Esophagus (tissue), 2 donors: ENCODE measurements around the gene ZNF224. TPM values are rescaled to one million over a fixed set of nuclear protein-coding genes. Genes with fewer than 3 reads are reported as not detected.
"Not testable (repeated sequence)": the region's sequence is repeated elsewhere in the genome, so short reads cannot be mapped to it uniquely, and the experiment has no call there.

Experiments
- H3K27ac ChIP-seq, 2 donors: one replicate each; pipeline ENCODE4 v1.5.1; 2013; ENCODE audit warnings: low read depth in 2 of 2, mild to moderate bottlenecking in 2 of 2, inconsistent platforms in 1 of 2, low read length in 1 of 2, moderate library complexity in 1 of 2
- H3K27me3 ChIP-seq, 2 donors: one replicate each; pipeline ENCODE4 v1.6.1; 2013; ENCODE audit warnings: low read length in 2 of 2, control low read depth in 1 of 2, mild to moderate bottlenecking in 1 of 2; ENCODE audit not compliant: insufficient read depth in 2 of 2, control insufficient read depth in 1 of 2
- H3K36me3 ChIP-seq, 2 donors: one replicate each; pipeline ENCODE4 v1.6.1; 2013; ENCODE audit warnings: low read length in 1 of 2; ENCODE audit not compliant: control insufficient read depth in 2 of 2, insufficient read depth in 2 of 2
- H3K4me1 ChIP-seq, 2 donors: one replicate each; pipeline ENCODE4 v1.6.1; 2013; ENCODE audit warnings: low read length in 1 of 2; ENCODE audit not compliant: control insufficient read depth in 2 of 2, insufficient read depth in 2 of 2
- H3K4me3 ChIP-seq, 2 donors: one replicate each; pipeline ENCODE4 v1.5.1; 2013; ENCODE audit warnings: low read length in 2 of 2, mild to moderate bottlenecking in 2 of 2, low read depth in 1 of 2, moderate library complexity in 1 of 2
- H3K9me3 ChIP-seq, 2 donors: one replicate each; pipeline ENCODE4 v1.6.1; 2013; ENCODE audit warnings: mild to moderate bottlenecking in 2 of 2, low read depth in 1 of 2, low read length in 1 of 2, moderate library complexity in 1 of 2; ENCODE audit not compliant: control insufficient read depth in 2 of 2, insufficient read depth in 1 of 2
- WGBS, 2 donors: extraction: QIAGEN DNeasy Blood & Tissue Kit; methylation state at CpG; one replicate each; pipeline ENCODE4 v1.1.7; 2013; 5-methylcytosine and 5-hydroxymethylcytosine counted together
- polyA plus RNA-seq, 2 donors: library from polyadenylated mRNA; stranded (reverse); fragments of 200-250 nt; gene quantifications; one replicate each; pipeline ENCODE4 v1.2.3, GENCODE V29; 2013
- donor health status: healthy with polysubstance abuse.
- donor health status: Bipolar disorder and iron deficiency.

ZNF224 gene
- polyA plus RNA-seq, 2 donors = 6.6 to 10.6 TPM

GRCh38 chr19:44113784-44114390, 19.7 kb downstream of the ZNF224 start:
- H3K4me1 ChIP-seq = peaks cover 3% of the 10 kb centered on the region in 2 donors
- peak overlapping the region; percentile 11 to 87 for H3K27ac ChIP-seq
- peaks cover 0 to 3% of the 10 kb centered on the region in 2 donors for H3K9me3 ChIP-seq
- peaks cover 0 to 7% of the 10 kb centered on the region in 2 donors for H3K36me3 ChIP-seq
- no peaks in the 10 kb centered on the region for H3K27me3 ChIP-seq
- 3 to 4% methylated on average over 18 of the region's 18 CpGs for WGBS, 2 donors
- H3K4me3 ChIP-seq = peak overlapping the region; percentile 95 to 96

GRCh38 chr19:44121162-44121561, 27.0 kb downstream of the ZNF224 start:
- not testable (repeated sequence) for H3K27ac ChIP-seq, H3K9me3 ChIP-seq, H3K27me3 ChIP-seq, H3K4me1 ChIP-seq, H3K4me3 ChIP-seq
- 95 to 98% methylated on average over 4 of the region's 4 CpGs for WGBS, 2 donors
- H3K36me3 ChIP-seq = peaks cover 7 to 13% of the 10 kb centered on the region in 2 donors

- Histone ChIP-seq H3K27ac (no peak overlapping the region), H3K4me1 (no peaks in the 10 kb centered on the region), H3K27me3 (no peaks in the 10 kb centered on the region), H3K36me3 (peaks cover 6 to 10% of the 10 kb centered on the region in 2 donors), H3K4me3 (no peak overlapping the region), H3K9me3 (peaks cover 0 to 14% of the 10 kb centered on the region in 2 donors)
- WGBS, 2 donors = 96 to 97% methylated on average over 5 of the region's 5 CpGs
These were observed 37.8 kb downstream of the ZNF224 start for GRCh38 chr19:44131955-44132354.

GRCh38 chr19:44141191-44142058, 47.3 kb downstream of the ZNF224 start, which contains the start of gene ZNF234:
Gene ZNF234 (plus strand): TSS chr19:44141554. CDS start chr19:44144633, 3,079 bp downstream.
- peak within 1 kb of the TSS; percentile 36 to 47 for H3K27ac ChIP-seq
- no peaks in the 10 kb centered on the region for H3K9me3 ChIP-seq
- H3K4me1 ChIP-seq = no peaks in the 10 kb centered on the region
- no peaks in the 10 kb centered on the region for H3K27me3 ChIP-seq
- 1% methylated on average over 52 of the region's 52 CpGs for WGBS, 2 donors
- peaks cover 0 to 5% of the 10 kb centered on the region in 2 donors for H3K36me3 ChIP-seq
- peak within 1 kb of the TSS; percentile 75 to 97 for H3K4me3 ChIP-seq

- Histone ChIP-seq H3K9me3 (no peaks in the 10 kb centered on the region), H3K36me3 (peaks cover 0 to 5% of the 10 kb centered on the region in 2 donors), H3K4me3 (peak overlapping the region; percentile 75 to 97), H3K4me1 (no peaks in the 10 kb centered on the region), H3K27me3 (no peaks in the 10 kb centered on the region), H3K27ac (no peak overlapping the region)
- 6 to 8% methylated on average over 13 of the region's 13 CpGs for WGBS, 2 donors
These were observed 47.9 kb downstream of the ZNF224 start for GRCh38 chr19:44142059-44142433.

- H3K4me3 ChIP-seq = no peak overlapping the region
- H3K27me3 ChIP-seq = no peaks in the 10 kb centered on the region
- no peak overlapping the region for H3K27ac ChIP-seq
- WGBS, 2 donors = 98 to 99% methylated on average over 4 of the region's 4 CpGs
- H3K9me3 ChIP-seq = no peaks in the 10 kb centered on the region
- H3K36me3 ChIP-seq = peaks cover 27% of the 10 kb centered on the region in 2 donors
- no peaks in the 10 kb centered on the region for H3K4me1 ChIP-seq
These were observed 55.6 kb downstream of the ZNF224 start for GRCh38 chr19:44149776-44150175.

- Histone ChIP-seq H3K9me3 (peaks cover under 1 to 2% of the 10 kb centered on the region in 2 donors), H3K36me3 (peaks cover 29 to 34% of the 10 kb centered on the region in 2 donors), H3K4me3 (no peak overlapping the region), H3K27me3 (no peaks in the 10 kb centered on the region), H3K27ac (no peak overlapping the region), H3K4me1 (no peaks in the 10 kb centered on the region)
- WGBS, 2 donors = 98% methylated on average over 5 of the region's 5 CpGs
These were observed 57.3 kb downstream of the ZNF224 start for GRCh38 chr19:44151491-44151890.

- H3K4me3 ChIP-seq = no peak overlapping the region
- no peak overlapping the region for H3K27ac ChIP-seq
- 89 to 94% methylated on average over 2 of the region's 2 CpGs for WGBS, 2 donors
- H3K27me3 ChIP-seq = no peaks in the 10 kb centered on the region
- H3K36me3 ChIP-seq = peaks cover 16 to 19% of the 10 kb centered on the region in 2 donors
- H3K9me3 ChIP-seq = peaks cover 2 to 19% of the 10 kb centered on the region in 2 donors
- no peaks in the 10 kb centered on the region for H3K4me1 ChIP-seq
These were observed 62.3 kb downstream of the ZNF224 start for GRCh38 chr19:44156475-44156874.
